Mucosa of descending colon (tissue), 3 donors: ENCODE results near the gene CREB3. TPM values are rescaled to one million over a fixed set of nuclear protein-coding genes. Genes with fewer than 3 reads are reported as not detected.

Experiments
- ATAC-seq: fragments of 200-7000 bp; cut with Tn5 transposase; one replicate; pipeline ENCODE4 v1.9.1; 2020; ENCODE audit warnings: mild to moderate bottlenecking, moderate library complexity
- DNase-seq, 3 donors: peaks; one replicate each; pipeline ENCODE4 v3.0.0-alpha.2; 2020
- H3K36me3 ChIP-seq: fragments of 200-600 bp; one replicate; pipeline ENCODE4 v1.8.0; 2021; ENCODE audit warnings: low read depth, mild to moderate bottlenecking
- H3K4me1 ChIP-seq: fragments of 200-600 bp; one replicate; pipeline ENCODE4 v1.8.0; 2021; ENCODE audit warnings: low read depth, mild to moderate bottlenecking
- H3K4me3 ChIP-seq: fragments of 200-600 bp; one replicate; pipeline ENCODE4 v1.8.0; 2021; ENCODE audit warnings: mild to moderate bottlenecking
- H3K9me3 ChIP-seq: fragments of 200-600 bp; one replicate; pipeline ENCODE4 v1.8.0; 2021; ENCODE audit warnings: mild to moderate bottlenecking
- intact Hi-C, 2 donors: fragments of 100-400 bp; cut with DNase I in 1 of 2; cut with micrococcal nuclease in 1 of 2; formaldehyde crosslinking; loops; one replicate each; pipeline versions ENCODE4 v1.11.0 to v1.11.1; 2022; cut with DNase I, micrococcal nuclease
- total RNA-seq, 3 donors: library from RNA; stranded (reverse); fragmentation: NEBNext Ultra II Directional in 2 of 3; extraction: Animal tissue kit (Norgen Biotek cat#: 25700) in 2 of 3; gene quantifications; one replicate each; pipeline versions ENCODE4 v1.2.1 to v1.2.4, GENCODE V29; 2021 to 2023
- TF ChIP-seq, protein P1 (sequence below): fragments of 200-600 bp; IDR thresholded peaks from one replicate; pipeline ENCODE4 v1.8.0; 2022; ENCODE audit warnings: antibody characterized with exemption, mild to moderate bottlenecking
- donor health status: DM: no; HTN: no; CAD: no; lungs with moderate emphysema.
- donor health status: DM: no; HTN: no; CAD: no.
- donor health status: DM: no; HTN: yes; CAD: no.

Gene CREB3
- total RNA-seq, 3 donors from 2014 or later = 28.2 to 47.7 (median 34.3) TPM

DNA sequence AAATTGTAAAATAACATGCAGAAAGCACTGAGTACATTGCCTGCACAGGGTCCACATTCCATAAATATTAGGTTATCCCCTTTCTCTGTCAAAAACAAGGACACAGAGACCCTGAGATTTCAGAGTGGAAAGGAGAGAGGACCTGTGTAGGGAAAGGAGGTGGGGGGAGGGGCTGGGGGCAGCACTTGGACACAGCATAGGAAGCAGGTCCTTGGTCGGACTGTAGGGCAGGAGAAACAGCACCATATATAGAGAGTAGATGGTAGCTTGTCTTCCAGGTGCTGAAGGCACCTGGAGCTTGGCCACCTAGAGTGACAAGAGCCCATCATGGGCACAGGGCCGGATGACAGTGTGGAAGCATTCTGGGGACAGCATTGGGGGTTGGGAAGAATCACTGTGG is 45.2 kb upstream of the CREB3 start:
- Histone ChIP-seq H3K36me3 (no peaks in the 10 kb centered on the region), H3K9me3 (no peaks in the 10 kb centered on the region), H3K4me1 (peaks cover 7% of the 10 kb centered on the region), H3K4me3 (no peak overlapping the region)
- DNase-seq = peak in 1 of 3 donors; percentile 17
- TF ChIP-seq, protein P1, sequence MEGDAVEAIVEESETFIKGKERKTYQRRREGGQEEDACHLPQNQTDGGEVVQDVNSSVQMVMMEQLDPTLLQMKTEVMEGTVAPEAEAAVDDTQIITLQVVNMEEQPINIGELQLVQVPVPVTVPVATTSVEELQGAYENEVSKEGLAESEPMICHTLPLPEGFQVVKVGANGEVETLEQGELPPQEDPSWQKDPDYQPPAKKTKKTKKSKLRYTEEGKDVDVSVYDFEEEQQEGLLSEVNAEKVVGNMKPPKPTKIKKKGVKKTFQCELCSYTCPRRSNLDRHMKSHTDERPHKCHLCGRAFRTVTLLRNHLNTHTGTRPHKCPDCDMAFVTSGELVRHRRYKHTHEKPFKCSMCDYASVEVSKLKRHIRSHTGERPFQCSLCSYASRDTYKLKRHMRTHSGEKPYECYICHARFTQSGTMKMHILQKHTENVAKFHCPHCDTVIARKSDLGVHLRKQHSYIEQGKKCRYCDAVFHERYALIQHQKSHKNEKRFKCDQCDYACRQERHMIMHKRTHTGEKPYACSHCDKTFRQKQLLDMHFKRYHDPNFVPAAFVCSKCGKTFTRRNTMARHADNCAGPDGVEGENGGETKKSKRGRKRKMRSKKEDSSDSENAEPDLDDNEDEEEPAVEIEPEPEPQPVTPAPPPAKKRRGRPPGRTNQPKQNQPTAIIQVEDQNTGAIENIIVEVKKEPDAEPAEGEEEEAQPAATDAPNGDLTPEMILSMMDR = no peak
- intact Hi-C loops = no loop called here
- ATAC-seq = no peak

DNA sequence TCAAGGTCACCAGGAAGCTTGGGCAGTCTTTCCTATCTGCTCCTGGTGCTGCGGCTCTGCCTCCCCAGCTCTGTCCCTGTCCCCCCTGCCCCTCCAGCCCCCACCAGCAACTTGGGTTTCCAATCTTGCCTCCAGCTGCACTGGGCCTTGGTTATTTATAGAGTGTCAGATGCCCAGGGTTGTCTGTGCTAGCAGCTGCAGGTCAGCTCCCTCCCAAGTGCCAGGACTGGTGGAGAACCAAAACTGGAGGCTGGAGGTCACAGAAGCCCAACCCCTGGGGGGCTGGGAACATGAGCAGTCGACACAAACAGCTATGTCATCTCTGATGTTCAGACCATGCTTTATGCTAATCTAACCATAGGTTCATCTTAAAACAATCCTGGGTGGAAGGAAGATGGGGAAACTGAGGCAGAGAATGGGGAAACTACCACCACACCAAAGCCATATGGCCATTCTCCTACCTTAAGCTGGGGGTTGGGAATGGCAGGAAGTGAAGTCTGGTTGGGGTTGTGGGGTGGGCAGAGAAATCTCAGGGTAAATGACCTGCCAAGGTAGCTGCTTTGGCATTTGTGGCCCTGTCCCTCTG is 44.4 kb upstream of the CREB3 start:
- H3K4me1 ChIP-seq = peaks cover 7% of the 10 kb centered on the region
- TF ChIP-seq, protein P1 = no peak
- no peaks in the 10 kb centered on the region for H3K36me3 ChIP-seq
- DNase-seq (peak in 1 of 3 donors; percentile 5), ATAC-seq (no peak)
- no peaks in the 10 kb centered on the region for H3K9me3 ChIP-seq
- no peak overlapping the region for H3K4me3 ChIP-seq
- intact Hi-C loops = no loop called here

DNA sequence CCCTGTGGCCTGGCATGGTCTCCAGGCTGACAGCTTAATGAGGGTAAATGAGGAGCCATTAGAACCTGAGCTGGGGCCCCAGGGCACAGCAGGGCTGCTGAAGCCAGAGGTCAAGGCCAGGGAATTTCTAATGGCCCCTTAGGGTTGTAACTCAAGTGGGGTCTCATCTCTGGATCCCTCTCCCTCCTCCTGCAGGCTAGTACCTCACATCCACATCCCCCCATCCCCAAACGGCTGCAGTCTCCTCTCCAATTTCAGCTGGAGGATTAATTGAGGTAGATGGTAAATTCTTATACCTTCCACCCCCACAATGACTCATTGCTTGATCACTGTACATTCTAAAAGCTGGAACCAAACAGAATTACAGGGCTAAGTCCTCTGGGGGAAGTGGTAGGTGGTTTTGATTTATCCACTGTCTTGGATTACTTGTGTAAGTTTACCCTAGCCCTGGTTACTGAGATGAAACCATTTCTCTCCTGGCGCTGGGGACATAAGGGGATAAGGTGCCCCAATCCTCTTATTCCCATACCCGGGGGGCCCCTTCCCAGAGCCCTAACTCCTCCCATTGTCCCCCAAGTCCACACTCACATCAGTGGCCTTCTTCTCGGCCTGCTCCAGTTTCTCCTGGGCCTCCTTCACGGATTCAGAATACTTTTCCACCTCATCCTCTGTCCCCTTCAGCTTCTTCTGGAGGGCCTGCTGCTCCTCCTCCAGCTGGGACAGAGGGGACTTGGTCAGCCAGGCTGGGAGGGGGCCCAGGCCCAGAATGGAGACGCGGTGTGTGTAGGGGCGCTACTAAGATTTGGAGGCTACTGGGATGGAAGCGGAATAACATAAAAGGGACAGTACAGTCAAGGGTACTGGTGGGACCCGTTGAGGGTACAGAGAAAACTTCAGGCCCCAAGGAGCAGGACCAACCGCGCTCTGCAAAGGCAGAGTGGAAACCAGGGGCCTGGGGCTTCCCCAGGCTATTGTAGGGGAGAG is 43.6 kb upstream of the CREB3 start:
- Histone ChIP-seq H3K9me3 (no peaks in the 10 kb centered on the region), H3K4me3 (peak overlapping the region; percentile 1), H3K4me1 (peaks cover 7% of the 10 kb centered on the region), H3K36me3 (no peaks in the 10 kb centered on the region)
- intact Hi-C loops = no loop called here
- DNase-seq (peak in 1 of 3 donors; percentile 35), ATAC-seq (peak; percentile 8)
- TF ChIP-seq, protein P1 = no peak

DNA sequence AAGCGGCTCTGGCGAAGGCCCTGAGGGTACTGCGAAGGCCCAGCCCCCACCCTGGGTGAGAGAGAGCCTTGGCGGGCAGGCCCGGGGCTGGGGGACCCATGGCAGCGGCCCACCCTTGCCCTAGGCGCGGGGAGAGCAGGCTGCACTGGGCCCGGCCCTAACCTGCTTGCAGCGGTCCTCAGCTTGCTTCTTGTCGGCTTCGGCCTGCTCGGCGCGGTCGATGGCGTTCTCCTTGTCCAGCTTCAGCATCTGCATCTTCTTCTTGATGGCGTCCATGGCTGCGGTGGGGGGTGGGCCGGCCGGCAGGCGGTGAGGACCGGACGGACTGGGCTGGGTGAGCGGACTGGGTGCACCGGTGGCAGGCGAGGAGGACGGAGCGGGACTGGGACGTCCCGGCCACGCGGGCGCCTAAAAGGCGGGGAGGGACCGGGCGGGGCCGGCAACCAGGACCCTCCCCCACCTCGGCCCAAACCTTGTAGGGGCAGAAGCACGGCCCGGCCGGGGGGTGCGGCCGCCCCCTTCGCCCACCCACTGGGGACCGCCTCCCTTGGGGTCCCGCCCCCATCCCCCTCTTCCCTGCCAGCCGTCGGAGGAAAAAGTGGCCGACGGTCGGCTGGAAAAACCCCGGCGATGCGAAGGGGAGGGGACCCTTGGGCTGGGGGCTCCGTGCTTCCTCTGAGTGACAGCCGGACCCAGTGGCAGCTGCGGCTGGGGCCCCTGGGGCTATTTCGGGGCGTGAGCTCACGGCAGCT is 42.7 kb upstream of the CREB3 start, which contains the start of gene TPM2:
TSS of gene TPM2 (minus strand) at position 384 of the 752 bp plus-strand sequence. CDS start at position 276, 108 bp downstream.
- intact Hi-C loops = no loop called here
- peaks cover 7% of the 10 kb centered on the region for H3K4me1 ChIP-seq
- H3K4me3 ChIP-seq = peak within 1 kb of the TSS; percentile 44
- ATAC-seq (peak; percentile 45), DNase-seq (peak; percentile 48 to 72 (median 68))
- no peaks in the 10 kb centered on the region for H3K9me3 ChIP-seq
- TF ChIP-seq, protein P1 = no peak
- no peaks in the 10 kb centered on the region for H3K36me3 ChIP-seq

DNA sequence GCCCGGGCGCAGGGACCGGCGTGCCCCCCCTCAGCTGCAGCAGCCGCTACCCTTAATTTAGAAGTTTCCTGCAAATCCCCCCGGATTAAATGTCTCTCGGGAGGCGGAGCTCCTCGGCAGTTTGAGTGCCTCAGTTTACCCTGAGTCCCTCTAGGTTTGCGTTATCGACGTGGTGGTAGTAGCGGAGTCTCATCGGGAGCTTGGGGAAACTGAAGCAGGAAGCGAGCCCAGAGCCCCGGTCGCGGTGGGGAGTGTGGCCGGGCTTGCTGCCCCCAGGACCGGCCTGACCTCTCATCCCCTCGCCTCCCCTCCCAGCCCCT is 42.2 kb upstream of the CREB3 start:
- H3K4me3 ChIP-seq = peak overlapping the region; percentile 44
- no peaks in the 10 kb centered on the region for H3K36me3 ChIP-seq
- ATAC-seq = no peak
- no peak for DNase-seq
- TF ChIP-seq, protein P1 = no peak
- H3K4me1 ChIP-seq = peaks cover 7% of the 10 kb centered on the region
- intact Hi-C loops = no loop called here
- H3K9me3 ChIP-seq = no peaks in the 10 kb centered on the region
